AG04450 (cell line): Measurements from ENCODE around the gene IL26. TPM values are rescaled to one million over a fixed set of nuclear protein-coding genes. Genes with fewer than 3 reads are reported as not detected.
"Not testable (repeated sequence)": the region's sequence is repeated elsewhere in the genome, so short reads cannot be mapped to it uniquely, and the experiment has no call there.

Experiments used
- CTCF ChIA-PET: fragments of 300-600, 350-600 bp; formaldehyde crosslinking; extraction: SDS; loops from one replicate; lab custom pipeline; 2022; ENCODE audit warnings: antibody characterized with exemption, inconsistent platforms; lab: Charles Lee
- POLR2A ChIA-PET: fragments of 350-600 bp; formaldehyde crosslinking; extraction: SDS; loops from one replicate; lab custom pipeline; 2021; ENCODE audit warnings: antibody characterized with exemption, inconsistent platforms; lab: Yijun Ruan, JAX
- DNase-seq: peaks from one replicate; pipeline ENCODE4 v3.0.0-alpha.2; 2011; ENCODE audit warnings: low read depth, low spot score
- H3K27ac ChIP-seq: one replicate; pipeline ENCODE4 v1.5.1; 2012; ENCODE audit warnings: low read depth, low read length, control low read depth
- H3K27me3 ChIP-seq: one replicate; pipeline ENCODE4 v1.6.0; 2012; ENCODE audit warnings: low read length; ENCODE audit not compliant: control insufficient read depth, insufficient read depth
- H3K4me3 ChIP-seq: 2 replicates; pipeline ENCODE4 v1.5.1; 2011; ENCODE audit warnings: mild to moderate bottlenecking, low read depth, low read length, control low read depth
- H3K9me3 ChIP-seq: 2 replicates; pipeline ENCODE4 v1.5.1; 2012; ENCODE audit warnings: low read length; ENCODE audit not compliant: control insufficient read depth, insufficient read depth
- CTCF ChIP-seq: IDR thresholded peaks from 2 replicates; pipeline ENCODE4 v1.5.1; 2011; ENCODE audit warnings: low read depth, low read length, control low read depth, inconsistent platforms
- polyA plus RNA-seq: library from polyadenylated mRNA; depleted of rRNA; stranded (reverse); fragments of >200 nt; gene quantifications from 2 replicates; pipeline ENCODE4 v1.2.3, GENCODE V29; 2011

The IL26 gene
- polyA plus RNA-seq, 1 experiment, result not detected

- peak; percentile 82 for DNase-seq
- Histone ChIP-seq H3K9me3 (no peaks in the 10 kb centered on the region), H3K27me3 (no peaks in the 10 kb centered on the region), H3K4me3 (peak overlapping the region; percentile 38), H3K27ac (no peak overlapping the region)
- POLR2A ChIA-PET, result no interaction called here
- TF ChIP-seq CTCF, result peak; percentile 92
- CTCF ChIA-PET, result interaction anchor here (0.5 to 4.5 kb wide), 59 partner anchors 8 to 1042 kb away, joined by 3 to 193 read pairs (median 4); partner anchors contain the start of genes MDM1, NUP107 and RAP1B
Observed at GRCh38 chr12:68223067-68223747, 2.4 kb downstream of the IL26 start.

GRCh38 chr12:68222326-68222725 lies 3.3 kb downstream of the IL26 start:
- Histone ChIP-seq H3K27ac (no peak overlapping the region), H3K27me3 (no peaks in the 10 kb centered on the region), H3K4me3 (peak overlapping the region; percentile 50), H3K9me3 (no peaks in the 10 kb centered on the region)
- DNase-seq, result no peak
- CTCF ChIA-PET, result interaction anchor here (0.6 to 4.5 kb wide), 40 partner anchors 7 to 1043 kb away, joined by 3 to 193 read pairs (median 5); partner anchors contain the start of genes MDM1 and NUP107
- POLR2A ChIA-PET, result interaction anchor here (0.7 kb wide), 1 partner anchor 23 kb away, joined by 3 read pairs; no protein-coding TSS in a partner anchor
- no peak for TF ChIP-seq CTCF

- Histone ChIP-seq H3K9me3 (no peaks in the 10 kb centered on the region), H3K4me3 (no peak overlapping the region), H3K27ac (no peak overlapping the region), H3K27me3 (no peaks in the 10 kb centered on the region)
- no peak for DNase-seq
- ChIA-PET CTCF (interaction anchor here (2.3 to 4.5 kb wide), 3 partner anchors 94 to 181 kb away, joined by 20 to 193 read pairs (median 71); no protein-coding TSS in a partner anchor), POLR2A (no interaction called here)
- no peak for TF ChIP-seq CTCF
Observed at GRCh38 chr12:68221497-68221896, 4.1 kb downstream of the IL26 start.

GRCh38 chr12:68210875-68211274 lies 14.7 kb downstream of the IL26 start:
- H3K9me3 ChIP-seq, result no peaks in the 10 kb centered on the region
- H3K27ac ChIP-seq, result no peak overlapping the region
- ChIA-PET POLR2A (no interaction called here), CTCF (interaction anchor here (1.2 kb wide), 1 partner anchor 12 kb away, joined by 4 read pairs; no protein-coding TSS in a partner anchor)
- peaks cover 3% of the 10 kb centered on the region for H3K27me3 ChIP-seq
- no peak for TF ChIP-seq CTCF
- DNase-seq, result no peak
- no peak overlapping the region for H3K4me3 ChIP-seq

GRCh38 chr12:68209048-68209728 lies 16.4 kb downstream of the IL26 start:
- H3K27ac ChIP-seq, POLR2A ChIA-PET, H3K27me3 ChIP-seq, CTCF ChIA-PET, H3K4me3 ChIP-seq, DNase-seq, H3K9me3 ChIP-seq: not testable (repeated sequence)
